Fibroblast of the aortic adventitia (primary cell): ENCODE results near the gene DMRT3. TPM values are rescaled to one million over a fixed set of nuclear protein-coding genes. Genes with fewer than 3 reads are reported as not detected.

ENCODE experiments used
- DNase-seq: peaks from one replicate; pipeline ENCODE4 v3.0.0-alpha.2; 2010; ENCODE audit warnings: low read depth
- H3K4me3 ChIP-seq: 2 replicates; pipeline ENCODE4 v1.5.1; 2011; ENCODE audit warnings: low read depth, mild to moderate bottlenecking, control low read depth, low read length, moderate library complexity
- CTCF ChIP-seq: IDR thresholded peaks from 2 replicates; pipeline ENCODE4 v1.5.1; 2011; ENCODE audit warnings: mild to moderate bottlenecking, low read length, control low read depth, inconsistent platforms; ENCODE audit not compliant: insufficient read depth
- total RNA-seq: library from RNA; depleted of rRNA; stranded (reverse); fragments of >200 nt; gene quantifications from 2 replicates; pipeline ENCODE4 v1.2.3, GENCODE V29; 2012; ENCODE audit warnings: low replicate concordance

The DMRT3 gene
- total RNA-seq, 1 donor = not detected

GRCh38 chr9:942805-943580 is 33.5 kb upstream of the DMRT3 start:
- no peak for DNase-seq
- H3K4me3 ChIP-seq = no peak overlapping the region
- TF ChIP-seq CTCF = no peak

GRCh38 chr9:947985-948384 is 28.5 kb upstream of the DMRT3 start:
- no peak overlapping the region for H3K4me3 ChIP-seq
- no peak for DNase-seq
- TF ChIP-seq CTCF = no peak

GRCh38 chr9:948497-948896 is 28.0 kb upstream of the DMRT3 start:
- no peak overlapping the region for H3K4me3 ChIP-seq
- DNase-seq = no peak
- TF ChIP-seq CTCF = no peak

- no peak overlapping the region for H3K4me3 ChIP-seq
- TF ChIP-seq CTCF = no peak
- no peak for DNase-seq
Measured at GRCh38 chr9:950139-950538, 26.3 kb upstream of the DMRT3 start.

GRCh38 chr9:952546-952945 is 23.9 kb upstream of the DMRT3 start:
- H3K4me3 ChIP-seq = no peak overlapping the region
- DNase-seq = no peak
- no peak for TF ChIP-seq CTCF

GRCh38 chr9:959105-959504 is 17.4 kb upstream of the DMRT3 start:
- no peak overlapping the region for H3K4me3 ChIP-seq
- no peak for DNase-seq
- no peak for TF ChIP-seq CTCF

GRCh38 chr9:959914-960313 is 16.5 kb upstream of the DMRT3 start:
- TF ChIP-seq CTCF = no peak
- no peak overlapping the region for H3K4me3 ChIP-seq
- DNase-seq = no peak
